GM19397 (cell line): Measurements from ENCODE around the gene TELO2.

Experiments
- ATAC-seq: cut with Tn5 transposase; IDR thresholded peaks from one replicate; pipeline ENCODE4 v1.9.1; 2021; ENCODE audit warnings: mild to moderate bottlenecking, moderate library complexity; ENCODE audit not compliant: unreplicated experiment

Gene TELO2

DNA sequence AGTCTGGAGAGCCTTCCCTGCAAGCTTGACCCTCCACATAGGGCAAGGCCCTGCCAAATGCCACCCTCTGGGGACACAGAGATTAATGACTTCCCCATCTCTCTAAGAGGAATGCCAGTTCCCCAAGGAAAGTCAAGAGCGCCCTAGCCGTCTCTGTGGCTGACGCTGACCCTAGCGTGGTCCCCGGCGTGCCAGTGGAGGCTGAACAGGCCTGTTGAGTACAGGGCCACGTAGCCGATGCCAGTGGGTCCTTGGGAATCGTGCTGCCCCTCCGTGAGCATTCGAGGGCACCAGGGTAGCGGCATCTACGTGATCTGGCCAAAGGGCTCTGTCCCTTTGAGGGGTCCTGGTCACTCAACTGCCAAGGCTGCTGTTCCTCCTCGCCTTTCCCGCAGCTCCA lies 57.5 kb downstream of the TELO2 start:
- ATAC-seq = no peak

DNA sequence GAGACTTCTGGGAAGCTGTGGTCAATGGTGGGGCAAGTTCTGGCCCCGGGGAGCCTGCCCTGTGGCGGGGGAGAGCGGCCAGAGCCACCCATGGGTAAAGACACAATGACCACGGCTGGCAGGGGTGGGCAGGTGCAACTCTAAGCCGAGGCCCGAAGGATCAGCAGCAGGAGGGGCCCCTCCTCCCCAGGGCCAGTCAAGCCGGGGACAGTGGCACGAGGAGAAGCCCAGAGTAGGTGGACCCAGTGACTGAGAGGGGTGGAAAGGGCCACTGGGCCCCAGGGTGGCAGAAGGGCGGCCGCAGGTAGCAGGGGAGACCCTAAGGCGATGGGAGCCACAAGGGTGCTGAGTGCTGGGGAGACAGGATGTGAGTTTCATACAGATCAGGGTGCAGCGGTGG lies 58.0 kb downstream of the TELO2 start:
- no peak for ATAC-seq

DNA sequence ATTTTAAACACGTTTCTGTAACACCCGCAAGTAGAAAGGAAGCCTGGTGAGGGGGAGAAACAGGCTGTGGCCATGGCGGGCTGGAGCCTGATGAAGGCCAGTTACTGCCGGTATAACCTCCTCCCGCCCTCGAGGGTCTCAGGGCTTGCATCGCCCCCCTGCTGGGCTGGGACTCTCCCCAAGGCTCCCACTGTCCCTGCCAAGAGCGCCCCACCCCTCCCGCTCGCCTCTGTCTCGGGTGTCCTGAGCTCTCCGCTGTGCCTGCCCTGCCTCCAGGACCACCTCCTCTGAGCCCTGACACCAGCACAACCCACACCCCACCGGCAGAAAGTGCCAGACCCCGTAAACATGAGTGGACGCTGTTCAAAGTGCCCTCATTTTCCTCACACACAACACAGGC lies 59.0 kb downstream of the TELO2 start:
- no peak for ATAC-seq

DNA sequence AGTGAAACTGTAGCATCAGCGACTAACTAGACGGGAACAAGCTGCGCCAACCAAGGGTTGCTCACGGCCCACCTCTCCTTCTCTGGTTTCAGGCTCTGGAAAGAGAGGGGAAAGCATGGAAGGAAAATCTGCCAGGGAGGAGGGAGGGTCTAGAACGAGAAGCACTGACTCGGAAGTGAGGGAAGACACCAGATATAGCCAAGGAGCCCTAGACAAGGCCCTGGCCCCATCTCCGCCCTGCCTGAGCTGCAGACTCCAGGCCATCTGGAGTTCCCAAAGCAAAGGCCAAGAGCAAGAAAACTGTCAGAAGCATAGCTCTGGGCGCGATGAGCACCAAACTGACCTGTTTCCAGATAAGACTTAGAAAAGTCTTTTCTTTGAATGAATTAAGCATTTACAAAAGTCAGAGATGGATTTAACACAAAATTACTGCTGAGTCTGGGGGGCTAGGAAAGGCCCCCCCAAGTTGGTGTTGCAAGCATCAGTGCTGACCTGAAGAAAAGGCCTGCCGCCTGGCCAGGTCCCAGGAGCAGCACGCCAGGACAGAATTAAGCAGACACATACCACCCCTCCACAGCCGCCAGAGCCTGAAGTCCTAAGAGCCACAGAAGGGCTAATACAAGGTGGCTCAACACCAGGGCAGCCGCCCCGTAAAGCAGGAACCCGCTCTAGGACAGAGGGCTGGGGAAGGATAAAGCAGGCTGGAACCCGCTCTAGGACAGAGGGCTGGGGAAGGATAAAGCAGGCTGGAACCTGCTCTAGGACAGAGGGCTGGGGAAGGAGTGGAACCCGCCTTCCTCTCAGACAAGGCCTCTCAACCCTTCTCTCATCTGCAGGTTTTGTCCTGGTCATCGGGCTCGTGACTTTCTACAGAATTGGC lies 61.0 kb downstream of the TELO2 start:
- ATAC-seq = no peak

DNA sequence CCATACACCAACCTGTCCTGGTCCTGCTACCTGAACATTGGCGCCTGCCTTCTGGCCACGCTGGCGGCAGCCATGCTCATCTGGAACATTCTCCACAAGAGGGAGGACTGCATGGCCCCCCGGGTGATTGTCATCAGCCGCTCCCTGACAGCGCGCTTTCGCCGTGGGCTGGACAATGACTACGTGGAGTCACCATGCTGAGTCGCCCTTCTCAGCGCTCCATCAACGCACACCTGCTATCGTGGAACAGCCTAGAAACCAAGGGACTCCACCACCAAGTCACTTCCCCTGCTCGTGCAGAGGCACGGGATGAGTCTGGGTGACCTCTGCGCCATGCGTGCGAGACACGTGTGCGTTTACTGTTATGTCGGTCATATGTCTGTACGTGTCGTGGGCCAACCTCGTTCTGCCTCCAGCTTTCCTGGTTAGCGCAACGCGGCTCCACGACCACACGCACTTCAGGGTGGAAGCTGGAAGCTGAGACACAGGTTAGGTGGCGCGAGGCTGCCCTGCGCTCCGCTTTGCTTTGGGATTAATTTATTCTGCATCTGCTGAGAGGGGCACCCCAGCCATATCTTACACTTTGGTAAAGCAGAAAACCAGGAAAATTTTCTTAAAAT lies 61.8 kb downstream of the TELO2 start:
- no peak for ATAC-seq

DNA sequence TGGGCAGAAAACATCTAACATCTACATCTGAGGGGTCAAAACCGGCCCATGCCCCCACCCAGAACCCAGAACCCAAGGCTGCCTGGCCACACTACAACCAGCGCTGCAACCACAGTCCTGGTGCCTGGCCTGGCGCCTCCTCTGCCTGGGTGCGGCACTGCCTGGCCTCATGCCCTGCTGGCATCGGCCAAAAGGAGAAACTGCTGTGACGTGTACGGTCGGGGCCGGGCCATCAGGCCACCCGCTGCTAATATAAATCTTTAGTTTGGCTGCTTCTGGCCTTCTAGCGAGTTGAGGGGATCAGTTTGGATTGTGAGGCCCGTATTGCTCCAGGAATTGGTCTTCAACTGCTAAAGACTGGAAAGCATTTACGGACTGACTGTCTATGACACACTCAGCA lies 63.1 kb downstream of the TELO2 start:
- no peak for ATAC-seq

DNA sequence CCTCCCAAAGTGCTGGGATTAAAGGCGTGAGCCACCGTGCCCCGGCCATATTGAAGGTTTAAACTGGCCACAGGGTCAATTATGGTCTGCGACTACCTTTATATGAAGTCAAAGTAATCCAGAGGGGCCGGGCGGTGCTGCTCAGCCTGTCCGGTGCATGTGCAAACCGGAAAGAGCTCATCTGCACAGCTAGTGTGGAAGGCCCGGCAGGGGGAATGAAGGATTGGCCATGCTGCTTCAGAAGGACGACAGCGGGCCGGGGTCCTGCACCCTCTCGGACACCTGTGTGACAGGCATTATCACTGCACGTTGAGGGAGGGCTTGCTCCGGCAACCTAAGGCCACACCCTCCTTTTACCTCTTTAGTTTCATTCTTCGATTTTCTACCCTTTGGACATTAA lies 63.9 kb downstream of the TELO2 start:
- no peak for ATAC-seq

DNA sequence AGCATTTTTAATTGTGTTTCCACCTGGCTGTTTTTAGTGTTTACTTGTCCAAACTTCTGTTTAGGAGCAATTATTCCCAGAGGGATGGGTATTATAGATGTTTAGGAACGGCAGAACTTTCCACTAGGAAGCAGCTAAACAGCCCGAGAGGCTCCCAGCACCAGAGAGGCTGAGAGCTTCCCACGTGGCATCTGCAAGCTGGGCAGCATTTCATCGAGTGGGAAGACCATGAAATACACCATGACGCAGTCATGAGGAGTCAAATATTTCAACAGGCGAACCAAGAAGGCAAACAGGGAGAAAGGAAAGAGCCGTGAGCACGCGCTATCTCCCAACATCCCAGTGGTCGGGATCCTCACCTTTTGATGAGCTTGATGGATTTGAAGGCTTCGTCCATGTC lies 64.4 kb downstream of the TELO2 start:
- no peak for ATAC-seq

DNA sequence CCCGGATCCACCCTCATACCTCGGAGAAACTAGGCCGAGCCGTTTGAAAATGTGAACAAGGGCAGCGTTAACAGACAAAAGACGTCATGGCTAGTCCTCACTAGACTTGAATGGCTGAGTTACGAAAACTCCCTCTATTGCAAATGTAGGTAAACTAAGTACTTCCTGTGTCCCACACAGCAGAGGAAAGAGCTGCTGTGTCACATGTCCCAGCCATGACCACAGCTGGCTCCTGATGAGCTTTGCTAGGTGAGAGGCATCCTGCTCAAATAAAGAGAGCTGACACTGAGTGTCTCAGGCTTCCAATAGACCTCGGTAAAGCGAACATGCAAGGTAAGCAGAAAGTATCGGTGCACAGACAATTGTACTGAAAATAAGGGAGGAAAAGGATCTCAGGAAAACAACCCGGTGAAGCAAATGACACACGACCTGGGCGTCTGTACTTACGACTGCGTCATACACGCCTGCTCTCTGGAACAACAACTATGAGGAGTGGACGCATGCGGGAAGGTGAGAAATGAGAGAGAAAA lies 66.4 kb downstream of the TELO2 start:
- ATAC-seq = no peak
